ENCODE measurements around the gene CCDC38.
A peak's percentile ranks its signal among the peaks of the same experiment; 100 is the strongest.

Gene CCDC38

DNA sequence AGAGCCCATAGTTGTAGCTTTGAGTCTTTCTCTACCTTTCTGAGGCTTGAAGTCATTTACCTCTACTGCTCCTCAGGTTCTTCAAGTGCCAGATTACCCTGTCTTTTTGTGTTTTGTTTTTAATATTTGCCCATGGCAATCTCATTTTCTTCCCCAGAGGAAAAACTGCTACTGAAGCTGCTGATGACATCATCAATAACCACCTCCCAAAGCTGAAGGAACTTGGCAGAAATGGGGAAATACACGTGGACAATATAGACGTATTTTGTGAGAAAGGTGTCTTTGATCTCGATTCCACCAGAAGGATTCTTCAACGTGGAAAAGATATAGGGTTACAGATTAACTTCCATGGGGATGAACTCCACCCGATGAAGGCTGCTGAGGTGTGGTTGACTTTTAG is 17.8 kb upstream of the CCDC38 start:
- no peak for DNase-seq

DNA sequence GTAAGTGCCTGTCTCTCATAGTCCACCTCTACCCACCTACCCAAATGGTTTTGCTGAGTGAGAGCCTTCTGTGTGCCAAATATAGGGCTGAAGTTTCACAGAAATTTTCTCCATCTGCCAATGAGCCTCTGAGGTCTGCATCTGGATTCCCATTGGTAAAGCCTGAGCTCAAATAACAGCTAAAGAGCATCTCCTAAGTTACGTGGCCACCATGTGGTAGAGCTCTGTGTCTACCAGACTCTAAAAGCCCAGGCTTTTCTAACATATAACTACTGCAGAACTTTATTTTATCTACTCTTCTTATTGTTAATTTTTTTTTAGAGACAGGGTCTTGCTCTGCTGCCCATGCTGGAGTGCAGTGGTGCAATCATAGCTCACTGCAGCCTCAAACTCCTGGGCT is 16.7 kb upstream of the CCDC38 start:
- peak; percentile 20 for DNase-seq

DNA sequence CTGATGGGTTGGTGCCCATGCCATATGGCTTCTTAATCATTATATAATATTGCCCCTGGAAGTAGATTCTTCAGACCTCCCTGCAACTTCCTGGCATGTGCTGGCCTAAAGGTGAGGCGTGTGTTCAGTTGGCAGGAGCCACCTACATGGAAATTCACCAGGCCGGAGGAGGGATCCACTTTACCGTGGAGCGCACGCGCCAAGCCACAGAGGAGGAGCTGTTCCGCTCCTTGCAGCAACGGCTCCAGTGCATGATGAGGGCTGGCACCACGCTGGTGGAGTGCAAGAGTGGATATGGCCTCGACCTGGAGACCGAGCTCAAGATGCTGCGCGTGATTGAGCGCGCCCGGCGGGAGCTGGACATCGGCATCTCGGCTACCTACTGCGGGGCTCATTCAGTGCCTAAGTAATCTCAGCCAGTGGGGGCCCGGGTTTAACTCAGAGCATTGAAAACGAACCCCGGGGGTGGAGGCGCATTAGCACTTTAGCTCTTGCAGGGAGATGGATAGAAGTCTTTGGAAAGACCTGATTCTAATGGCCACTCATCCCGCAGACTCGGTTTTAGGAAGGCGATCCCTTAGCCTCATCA is 14.2 kb upstream of the CCDC38 start:
- DNase-seq: no peak

DNA sequence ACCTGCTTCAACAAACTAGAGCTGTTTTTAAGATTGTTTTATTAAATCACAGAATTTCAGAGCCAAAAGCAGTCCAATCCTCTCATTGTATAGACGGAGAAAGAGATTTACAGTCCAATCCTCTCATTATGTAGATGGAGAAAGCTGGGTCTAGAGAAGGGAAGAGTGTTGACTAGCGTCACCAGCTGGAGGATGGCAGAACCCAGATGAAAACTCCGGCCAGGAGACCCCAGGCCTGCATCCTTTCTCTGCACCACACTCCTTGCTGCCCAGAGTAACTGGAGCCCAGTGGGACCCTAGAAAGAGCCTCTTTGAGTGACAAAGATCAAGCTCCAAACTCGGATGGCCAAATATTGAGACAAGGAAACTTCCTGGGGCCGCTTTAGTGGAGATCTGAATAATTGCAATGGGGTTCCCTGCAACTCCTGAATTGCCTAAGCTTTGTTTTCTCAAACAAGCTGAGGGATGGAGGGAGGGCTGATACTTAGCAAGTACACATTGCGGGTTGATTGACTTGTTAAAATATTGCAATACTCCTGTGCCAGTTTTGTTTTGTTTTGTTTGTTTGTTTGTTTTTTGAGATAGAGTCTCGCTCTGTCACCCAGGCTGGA is 13.2 kb upstream of the CCDC38 start:
- DNase-seq: no peak

DNA sequence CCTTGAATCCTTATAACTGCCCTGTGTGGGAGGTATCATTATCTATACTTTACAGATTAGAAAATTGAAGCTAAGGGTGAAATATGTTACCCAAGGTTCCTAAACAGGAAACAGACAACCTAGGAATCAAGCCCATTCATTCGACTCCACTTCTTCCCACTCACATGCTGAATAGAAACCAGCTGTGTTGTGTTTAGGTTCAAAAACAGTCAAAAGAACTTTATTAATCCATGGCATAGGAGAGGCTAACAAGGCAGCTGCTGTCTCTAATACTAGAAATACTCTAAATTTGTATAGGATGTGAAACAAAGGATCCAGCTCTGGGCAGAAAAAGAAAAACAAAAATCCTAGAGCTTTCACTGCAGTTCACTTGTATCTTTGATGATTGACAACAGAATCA is 10.6 kb upstream of the CCDC38 start:
- peak; percentile 6 for DNase-seq

DNA sequence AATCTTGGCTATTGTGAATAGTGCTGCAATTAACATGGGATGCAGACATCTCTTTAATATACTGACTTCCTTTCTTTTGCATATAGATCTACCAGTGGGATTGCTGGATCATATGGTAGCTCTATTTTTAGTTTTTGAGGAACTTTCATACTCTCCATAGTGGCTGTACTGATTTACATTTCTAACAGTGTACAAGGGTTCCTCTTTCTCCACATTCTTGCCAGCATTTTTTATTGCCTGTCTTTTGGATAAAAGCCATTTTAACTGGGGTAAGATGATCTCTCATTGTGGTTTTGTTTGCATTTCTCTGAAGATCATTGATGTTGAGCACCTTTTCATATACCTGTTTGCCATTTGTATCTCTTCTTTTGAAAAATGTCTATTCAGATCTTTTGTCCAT is 9.1 kb upstream of the CCDC38 start:
- DNase-seq: peak; percentile 43

DNA sequence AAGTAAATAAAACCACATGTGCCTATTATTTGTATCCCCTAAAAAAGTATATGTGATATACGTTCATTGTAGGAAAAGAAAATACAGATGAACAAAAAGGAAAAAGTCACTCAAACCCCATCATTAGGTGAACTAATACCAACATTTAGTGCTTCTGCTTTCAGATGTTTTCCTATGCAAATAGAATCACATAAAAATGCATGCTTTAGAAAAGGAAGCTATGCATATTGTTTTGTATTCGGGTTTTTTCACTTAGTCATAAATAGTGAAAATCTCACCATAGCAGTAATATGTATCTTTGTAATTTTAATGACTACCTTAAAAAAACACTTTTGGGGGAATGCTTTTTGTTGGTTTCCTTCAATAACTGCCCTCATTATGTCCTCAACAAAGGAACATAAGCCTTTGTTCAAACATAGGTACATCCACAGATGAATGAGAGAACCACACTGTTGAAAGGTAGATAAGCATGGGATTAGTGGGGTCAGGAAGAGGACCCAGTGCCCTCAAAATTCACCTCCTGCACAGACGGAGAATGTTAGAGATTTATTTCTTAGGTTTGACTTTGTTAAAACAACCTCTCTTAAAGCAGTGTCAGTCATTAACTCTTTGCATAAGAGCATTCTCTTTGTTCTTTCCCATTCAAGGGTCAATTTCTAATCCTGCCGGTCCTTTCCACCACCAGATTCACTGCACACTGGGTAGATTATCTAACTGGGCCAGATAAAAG is 7.2 kb upstream of the CCDC38 start:
- no peak for DNase-seq

DNA sequence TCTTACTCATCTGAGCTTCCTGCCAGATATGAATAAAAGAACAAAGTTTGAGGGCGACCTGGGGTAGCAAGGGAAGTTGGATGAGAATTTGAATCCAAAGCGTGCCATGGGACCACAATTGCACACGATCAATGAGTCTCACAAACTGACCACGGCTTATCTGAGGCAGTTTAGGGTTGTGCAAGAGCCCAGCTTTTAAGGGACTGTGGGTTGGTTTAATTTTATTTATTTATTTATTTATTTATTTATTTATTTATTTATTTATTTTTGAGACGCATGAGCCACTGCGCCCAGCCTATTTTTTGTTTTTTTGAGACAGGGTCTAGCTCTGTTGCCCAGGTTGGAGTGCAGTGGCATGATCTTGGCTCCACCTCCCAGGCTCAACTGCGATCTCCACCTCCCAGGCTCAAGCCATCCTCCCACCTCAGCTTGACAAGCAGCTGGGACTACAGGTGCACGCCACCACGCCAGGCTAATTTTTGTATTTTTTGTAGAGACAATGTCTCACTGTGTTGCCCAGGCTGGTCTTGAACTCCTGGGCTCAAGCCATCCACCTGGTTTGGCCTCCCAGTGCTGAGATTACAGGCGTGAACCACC is 1.8 kb upstream of the CCDC38 start:
- no peak for DNase-seq

DNA sequence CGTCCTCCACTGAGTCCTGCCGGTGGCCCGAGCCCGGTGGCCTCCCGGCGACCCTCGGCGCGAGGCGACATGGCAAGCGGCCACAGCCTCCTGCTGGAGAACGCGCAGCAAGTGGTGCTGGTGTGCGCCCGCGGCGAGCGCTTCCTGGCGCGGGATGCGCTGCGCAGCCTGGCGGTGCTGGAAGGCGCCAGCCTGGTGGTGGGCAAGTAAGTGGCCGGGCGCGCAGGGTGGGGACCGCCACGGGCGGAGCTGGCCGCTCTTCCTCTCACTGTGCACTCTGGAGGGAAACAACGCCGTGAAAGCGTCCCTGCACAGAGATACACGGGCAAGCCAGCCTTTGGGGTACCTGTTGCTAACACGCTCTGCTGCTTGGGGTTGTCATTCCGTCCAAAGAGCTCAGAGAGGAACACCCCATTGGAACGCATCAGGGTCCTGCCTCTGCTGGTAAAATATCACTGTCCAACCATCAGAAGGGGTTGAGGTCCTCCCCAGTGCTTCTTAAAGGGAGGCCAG is 972 bp upstream of the CCDC38 start, which contains the start of gene AMDHD1:
Gene AMDHD1, plus strand, starts transcription at position 2 of the 513 bp plus-strand sequence. Its CDS starts 68 bp downstream, at position 70.
- DNase-seq: peak; percentile 67

DNA sequence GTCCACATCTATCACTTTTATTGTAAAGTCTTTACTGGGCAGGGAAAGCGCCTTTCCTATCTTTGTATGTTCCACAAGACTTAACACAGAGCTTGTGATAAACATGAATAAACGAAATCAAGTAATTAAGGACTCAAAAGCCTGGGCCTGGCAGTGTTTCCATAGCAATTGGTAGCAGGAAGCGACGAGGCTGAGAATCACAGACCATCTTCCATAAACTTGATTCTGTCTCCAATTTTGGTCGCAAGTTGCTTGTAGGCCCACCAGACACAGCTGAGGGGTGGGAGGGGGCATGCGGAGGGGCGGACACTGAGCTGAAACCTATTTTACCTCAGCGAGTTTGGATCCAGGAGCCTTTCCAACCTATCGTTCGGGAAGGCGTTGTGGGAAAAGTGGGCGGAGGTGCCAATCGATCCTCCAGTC is 302 bp downstream of the CCDC38 start:
- DNase-seq: no peak

DNA sequence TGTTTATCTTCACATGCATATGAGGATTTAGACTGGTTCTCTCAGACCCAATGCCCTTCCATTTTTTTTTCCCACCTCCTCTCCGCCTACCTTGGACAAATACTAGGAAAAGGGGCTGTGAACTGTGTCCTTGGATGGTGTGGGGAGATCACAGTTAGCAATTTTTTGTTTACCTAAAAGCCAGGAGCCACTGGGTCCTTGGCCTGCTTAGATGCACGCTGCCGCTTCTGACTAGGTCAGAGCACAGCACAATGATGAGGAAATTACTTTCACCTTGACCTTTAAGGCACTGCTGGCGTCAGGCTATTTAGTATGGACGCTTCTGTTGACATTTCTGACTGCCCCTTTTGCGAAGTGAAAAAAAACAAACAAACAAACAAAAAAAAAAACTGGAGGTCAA is 1.9 kb downstream of the CCDC38 start:
- no peak for DNase-seq

DNA sequence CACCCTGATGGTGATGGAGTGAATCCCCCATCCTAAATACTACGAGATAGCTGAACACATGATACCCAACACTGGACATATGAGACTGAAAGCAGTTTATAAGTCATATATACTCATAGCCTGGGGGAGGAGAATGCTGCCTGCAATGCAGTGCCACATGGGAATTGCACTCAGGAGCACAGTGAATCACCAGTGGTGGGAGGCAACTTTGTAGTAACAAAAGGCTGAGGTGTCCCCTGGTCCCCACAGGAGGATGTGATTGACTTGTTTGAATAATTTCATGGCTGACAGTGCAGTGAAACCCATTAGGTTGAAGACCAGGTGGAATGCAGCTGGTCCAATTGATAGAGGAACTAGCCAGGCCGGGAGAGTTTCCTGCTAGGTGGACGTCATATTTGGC is 20.2 kb downstream of the CCDC38 start:
- DNase-seq: peak; percentile 25

DNA sequence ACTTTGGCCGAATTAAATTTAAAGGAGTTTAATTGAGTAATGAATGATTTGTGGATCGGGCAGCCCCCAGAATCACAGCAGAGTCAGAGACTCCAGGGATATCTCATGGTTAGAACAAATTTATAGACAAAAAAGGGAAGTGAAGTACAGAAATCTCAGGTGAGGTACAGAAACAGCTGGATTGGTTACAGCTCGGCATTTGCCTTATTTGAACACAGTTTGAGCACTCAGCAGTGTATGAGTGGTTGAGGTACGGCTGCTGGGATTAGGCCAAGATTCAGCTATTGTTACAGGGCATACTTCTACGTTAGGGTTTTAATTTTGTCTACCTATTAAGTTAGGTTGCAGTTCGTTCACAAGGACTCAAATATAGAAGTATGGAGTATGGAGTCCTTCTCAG is 23.3 kb downstream of the CCDC38 start:
- no peak for DNase-seq

DNA sequence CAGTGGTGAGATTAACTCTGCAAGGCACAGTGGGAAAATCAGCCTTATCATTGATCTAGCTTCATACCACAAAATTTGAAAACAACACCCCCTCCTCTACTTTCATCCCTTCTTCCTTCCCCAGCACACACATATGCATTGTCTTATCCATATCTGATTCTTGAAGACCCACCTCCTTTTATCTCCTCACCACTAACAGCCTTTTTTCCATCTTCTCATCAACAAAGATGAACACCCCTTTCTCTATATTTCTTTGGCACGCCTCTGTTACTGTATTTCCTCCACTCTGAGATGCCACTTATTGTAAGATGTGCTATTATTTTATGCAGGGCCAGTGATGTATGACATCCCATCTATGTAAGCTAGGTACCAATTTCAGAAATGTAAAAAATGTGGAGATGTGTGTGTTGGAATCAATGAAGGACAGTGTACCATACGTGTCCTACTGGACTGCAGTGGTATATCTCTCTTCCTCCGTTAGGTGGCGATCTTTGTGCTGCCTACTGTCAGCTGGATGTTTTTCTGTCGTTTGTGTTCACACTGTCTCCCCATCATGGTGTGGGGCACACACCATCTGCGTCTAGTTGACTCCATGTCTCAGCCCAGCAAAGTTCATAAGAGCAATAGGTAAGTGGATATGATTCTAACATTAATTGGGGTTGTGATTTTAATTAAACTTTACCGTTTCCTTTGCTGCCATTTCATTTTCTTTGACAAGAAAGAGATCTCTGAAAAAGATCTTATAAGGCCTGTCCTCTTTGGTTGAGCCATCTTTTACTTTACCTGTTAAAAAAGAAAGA is 24.0 kb downstream of the CCDC38 start:
- DNase-seq: peak; percentile 71

DNA sequence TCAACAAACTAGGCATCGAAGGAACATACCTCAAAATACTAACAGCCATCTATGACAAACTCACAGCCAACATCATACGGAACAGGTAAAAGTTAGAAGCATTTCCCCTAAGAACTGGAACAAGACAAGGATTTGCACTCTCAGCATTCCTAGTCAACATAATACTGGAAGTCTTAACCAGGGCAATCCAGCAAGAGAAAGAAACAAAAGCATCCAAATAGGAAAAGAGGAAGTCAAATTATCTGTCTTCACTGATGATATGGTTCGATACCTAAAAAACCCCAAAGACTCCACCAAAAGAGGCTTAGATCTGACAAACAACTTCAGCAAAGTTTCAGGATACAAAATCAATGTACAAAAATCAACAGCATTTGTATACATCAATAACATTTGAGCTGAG is 32.5 kb downstream of the CCDC38 start:
- no peak for DNase-seq

DNA sequence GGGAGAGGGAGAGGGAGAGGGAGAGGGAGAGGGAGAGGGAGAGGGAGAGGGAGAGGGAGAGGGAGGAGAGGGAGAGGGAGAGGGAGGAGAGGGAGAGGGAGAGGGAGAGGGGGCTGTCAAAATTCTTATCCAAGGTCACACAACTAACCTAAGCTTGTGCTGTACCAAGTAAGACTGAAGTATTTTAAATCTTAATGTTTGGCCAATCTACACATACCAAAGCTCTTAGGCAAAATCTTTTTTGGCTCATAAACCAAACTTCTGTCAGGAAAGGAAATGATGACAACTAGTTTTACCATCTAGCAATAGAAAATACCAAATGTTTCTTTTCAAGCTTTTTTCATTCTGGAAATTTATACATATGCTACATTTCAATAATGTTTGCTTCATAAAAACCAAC is 33.8 kb downstream of the CCDC38 start:
- no peak for DNase-seq

DNA sequence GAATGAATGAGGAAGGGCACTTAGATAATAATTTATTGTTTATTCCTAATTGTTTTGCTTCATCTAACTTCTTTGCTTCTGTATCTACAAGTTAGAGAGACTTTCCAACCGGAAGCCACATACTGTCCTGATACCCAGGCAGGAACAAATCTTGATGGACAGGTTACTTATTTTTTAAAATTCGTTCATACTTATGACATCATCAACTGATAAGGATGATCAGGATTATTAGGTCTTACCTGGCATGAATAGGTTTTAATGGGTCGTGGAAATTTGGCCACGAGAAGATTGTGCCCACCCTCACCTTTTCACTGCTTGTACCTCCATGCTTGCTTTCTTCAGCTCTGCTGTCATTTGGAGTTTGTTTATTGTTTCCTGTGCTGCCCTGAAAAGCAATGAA is 44.3 kb downstream of the CCDC38 start:
- no peak for DNase-seq

DNA sequence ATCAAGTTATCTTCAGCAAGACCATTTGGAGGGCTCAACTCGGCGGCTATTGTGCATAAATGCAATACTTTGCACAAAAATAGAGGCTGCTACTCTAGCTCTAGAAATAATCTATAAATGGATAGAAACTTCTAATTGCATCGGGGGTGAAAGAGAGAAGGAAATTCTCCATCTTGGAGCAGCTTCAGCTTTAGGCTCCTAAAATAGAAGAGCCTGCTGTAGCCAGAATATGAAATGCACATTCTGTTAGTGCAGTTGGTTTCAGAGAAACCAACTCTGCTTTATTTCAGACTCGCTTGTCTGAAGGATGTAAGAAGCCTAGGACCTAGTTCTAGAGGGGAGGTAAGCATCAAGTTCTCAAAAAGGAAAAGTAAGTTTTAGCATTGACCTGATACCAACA is 45.6 kb downstream of the CCDC38 start:
- DNase-seq: no peak

DNA sequence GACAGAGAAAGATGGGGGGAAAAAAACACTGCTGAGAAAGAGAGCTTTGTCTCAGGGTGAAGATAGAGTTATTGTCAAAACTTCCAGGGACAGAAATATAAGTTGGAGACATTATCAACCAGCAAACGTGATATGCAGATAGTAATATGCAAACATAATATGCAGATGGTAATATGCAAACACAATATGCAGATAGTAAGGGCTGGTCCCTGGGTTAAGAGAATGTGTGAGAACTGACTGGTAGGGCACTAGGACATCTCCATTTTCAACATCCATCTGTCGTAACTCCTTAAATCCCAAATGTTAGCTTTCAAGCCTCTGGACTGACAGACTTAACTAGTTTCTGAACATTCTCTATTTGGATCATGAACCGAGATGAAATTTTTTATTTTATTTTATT is 51.5 kb downstream of the CCDC38 start:
- DNase-seq: no peak

DNA sequence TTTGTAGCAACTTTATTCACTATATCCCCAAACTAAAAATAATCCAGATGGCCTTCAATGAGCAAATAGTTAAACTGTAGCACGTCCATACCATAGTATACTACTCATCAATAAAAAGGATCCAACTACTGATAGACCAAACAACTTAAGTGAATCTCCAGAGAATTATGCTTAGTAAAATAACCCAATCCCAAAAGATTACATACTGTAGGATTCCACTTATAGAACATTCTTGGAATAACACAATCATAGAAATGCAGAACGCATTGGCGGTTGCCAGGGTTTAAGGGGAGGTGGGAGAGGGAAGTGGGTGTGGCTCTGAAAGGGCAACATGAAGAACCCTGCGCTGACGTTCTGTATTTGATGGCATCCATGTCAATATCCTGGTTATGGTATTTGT is 55.1 kb downstream of the CCDC38 start:
- no peak for DNase-seq

DNA sequence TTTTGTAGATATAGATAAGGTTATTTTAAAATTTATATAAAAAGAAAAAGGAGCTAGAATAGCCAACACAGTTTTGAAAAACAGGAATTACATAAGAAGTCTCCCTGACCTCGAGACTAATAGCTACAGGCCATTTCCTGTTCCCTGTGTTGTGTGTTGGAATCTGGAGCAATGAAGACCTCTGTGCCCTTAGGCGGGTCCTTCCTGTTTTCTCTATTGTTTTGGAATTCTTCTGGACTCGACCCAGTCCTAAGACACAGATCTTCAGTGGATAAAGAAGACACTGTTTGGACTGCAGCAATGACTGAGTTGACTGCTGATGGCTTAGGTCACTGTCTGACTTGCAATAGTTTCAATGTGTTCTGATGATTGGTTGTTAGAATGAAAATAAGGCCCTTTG is 57.4 kb downstream of the CCDC38 start:
- no peak for DNase-seq

DNA sequence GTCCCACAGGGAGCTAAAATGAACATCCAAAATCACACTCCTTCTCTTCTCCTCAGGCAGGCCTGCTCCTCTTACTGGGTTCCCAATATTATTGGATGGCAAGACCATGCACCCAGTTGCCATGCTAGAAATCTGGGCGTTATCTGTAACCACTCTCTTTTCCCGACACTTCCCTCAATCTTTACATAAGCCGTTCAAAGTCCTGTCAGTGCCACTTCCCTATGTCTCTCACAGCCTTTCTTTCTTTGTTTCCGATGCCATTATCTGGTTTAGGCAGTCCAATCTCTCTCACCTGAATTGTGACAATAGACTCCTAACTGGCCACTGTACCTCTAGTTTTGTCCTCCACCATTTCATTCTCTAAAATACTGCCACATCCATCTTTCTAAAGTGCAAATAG is 59.5 kb downstream of the CCDC38 start:
- DNase-seq: no peak

DNA sequence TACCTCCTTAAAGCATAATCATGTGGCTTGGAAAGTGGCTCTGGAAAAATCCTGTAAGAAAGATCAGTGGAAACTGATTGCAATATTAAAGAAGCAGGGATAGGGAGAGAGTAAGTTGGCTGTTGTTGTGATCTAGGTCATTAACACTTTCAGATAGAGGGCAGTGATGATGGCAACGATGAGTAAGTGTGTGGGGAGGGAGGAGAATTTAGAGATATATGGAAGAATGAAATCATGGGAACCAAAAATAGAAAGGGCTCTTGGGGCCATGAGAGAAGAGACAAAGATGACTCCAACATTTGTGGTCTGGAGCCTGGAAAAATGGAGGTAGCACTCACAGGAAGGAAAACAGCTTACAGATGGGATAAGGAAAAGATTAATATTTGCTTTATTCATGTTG is 60.3 kb downstream of the CCDC38 start:
- DNase-seq: peak; percentile 9

Measured in suppressor macrophage treated with lipopolysaccharide for 4 hours (primary cell).